ENCODE data around the gene P3H1. TPM values are rescaled to one million over a fixed set of nuclear protein-coding genes. Genes with fewer than 3 reads are reported as not detected.
"Not testable (repeated sequence)": the region's sequence is repeated elsewhere in the genome, so short reads cannot be mapped to it uniquely, and the experiment has no call there.

The P3H1 gene
- total RNA-seq, 6 experiments from 2014 or later: 19.7 to 25.3 (median 21.6) TPM

DNA sequence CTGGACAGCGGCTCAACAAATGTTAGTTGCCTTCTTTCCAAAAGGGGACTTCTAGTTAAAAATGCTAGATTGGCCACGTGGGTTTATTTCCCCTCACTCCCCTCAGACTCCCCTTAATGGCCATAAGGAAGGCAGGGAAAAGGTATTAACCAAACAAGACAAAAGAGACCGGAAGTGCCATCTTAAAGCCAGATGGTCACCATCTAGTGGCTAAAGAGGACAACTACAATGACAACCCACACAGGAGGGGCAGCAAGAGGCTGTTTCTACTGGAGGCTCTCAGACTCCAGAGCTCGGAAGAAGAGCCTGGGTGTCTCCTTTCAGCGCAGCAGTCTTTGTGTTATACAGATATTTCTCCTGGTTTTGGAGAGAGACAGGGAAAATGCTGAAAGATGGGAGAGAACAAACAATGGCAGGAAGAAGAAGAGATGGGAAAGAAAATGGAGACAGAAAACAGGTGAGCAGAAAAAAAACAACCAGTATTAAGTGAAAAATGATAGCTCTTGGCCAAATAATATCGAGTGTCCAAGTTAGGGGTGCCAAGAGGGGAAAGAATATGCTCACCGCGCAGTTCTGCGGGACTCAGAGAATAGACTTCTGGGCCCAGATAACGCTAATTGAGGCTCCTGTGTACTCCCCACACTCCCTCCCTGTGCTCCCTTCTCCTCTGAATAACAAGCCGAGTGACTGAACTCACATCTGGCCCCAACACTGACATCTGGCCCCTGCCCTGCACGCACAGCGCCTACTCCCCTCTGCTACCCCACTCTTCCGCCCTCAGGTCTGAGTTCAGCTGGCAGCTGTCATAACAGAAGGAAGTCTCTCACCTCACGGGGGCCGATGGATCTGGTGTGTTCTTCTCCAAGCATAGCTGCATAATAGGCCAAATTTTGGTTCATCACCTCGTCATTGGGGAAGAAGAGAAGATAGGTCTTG lies 9.6 kb downstream of the P3H1 start:
- 66% methylated on average over 11 of the region's 17 CpGs for WGBS (ENCODE audit: insufficient coverage, low coverage, low lambda C conversion rate, missing lambda C conversion rate)
- H3K4me1 ChIP-seq: no peaks in the 10 kb centered on the region
- H3K36me3 ChIP-seq: peaks cover 0 to 78% (median 28%) of the 10 kb centered on the region in 4 donors
- DNase-seq: no peak
- TF ChIP-seq, protein P1, sequence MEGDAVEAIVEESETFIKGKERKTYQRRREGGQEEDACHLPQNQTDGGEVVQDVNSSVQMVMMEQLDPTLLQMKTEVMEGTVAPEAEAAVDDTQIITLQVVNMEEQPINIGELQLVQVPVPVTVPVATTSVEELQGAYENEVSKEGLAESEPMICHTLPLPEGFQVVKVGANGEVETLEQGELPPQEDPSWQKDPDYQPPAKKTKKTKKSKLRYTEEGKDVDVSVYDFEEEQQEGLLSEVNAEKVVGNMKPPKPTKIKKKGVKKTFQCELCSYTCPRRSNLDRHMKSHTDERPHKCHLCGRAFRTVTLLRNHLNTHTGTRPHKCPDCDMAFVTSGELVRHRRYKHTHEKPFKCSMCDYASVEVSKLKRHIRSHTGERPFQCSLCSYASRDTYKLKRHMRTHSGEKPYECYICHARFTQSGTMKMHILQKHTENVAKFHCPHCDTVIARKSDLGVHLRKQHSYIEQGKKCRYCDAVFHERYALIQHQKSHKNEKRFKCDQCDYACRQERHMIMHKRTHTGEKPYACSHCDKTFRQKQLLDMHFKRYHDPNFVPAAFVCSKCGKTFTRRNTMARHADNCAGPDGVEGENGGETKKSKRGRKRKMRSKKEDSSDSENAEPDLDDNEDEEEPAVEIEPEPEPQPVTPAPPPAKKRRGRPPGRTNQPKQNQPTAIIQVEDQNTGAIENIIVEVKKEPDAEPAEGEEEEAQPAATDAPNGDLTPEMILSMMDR (IDR thresholded peaks at IDR 0.05): peak; percentile 66 to 76 (median 69)
- TF ChIP-seq POLR2A (IDR thresholded peaks at IDR 0.05): no peak
- peak; percentile 83 to 91 (median 90) for ATAC-seq
- no peaks in the 10 kb centered on the region for H3K9me3 ChIP-seq
- intact Hi-C loops (cut with DNase I): loop anchor here (5.0 to 10.0 kb wide), 2 partner anchors 180 to 612 kb away; no protein-coding TSS in a partner anchor
- no peak overlapping the region for H3K27ac ChIP-seq
- no peaks in the 10 kb centered on the region for H3K27me3 ChIP-seq
- H3K4me3 ChIP-seq: no peak overlapping the region

DNA sequence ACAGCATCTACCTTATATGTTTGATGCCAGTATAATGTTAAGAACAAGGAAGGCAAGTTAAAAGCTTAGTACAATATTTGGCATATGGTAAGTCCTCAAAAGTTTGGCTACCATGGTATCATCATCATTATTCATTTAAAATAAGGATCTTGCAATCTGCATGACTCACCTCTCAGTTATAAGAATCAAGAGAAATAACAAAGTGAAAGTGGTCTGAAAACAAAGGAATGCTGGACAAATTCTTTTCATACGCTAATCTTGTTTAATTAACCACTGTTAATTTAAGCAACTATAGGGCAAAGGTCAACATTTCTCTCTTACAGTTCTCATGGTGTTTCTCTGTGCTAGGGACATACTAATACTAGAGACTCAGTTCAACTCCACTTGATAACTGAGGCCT lies 13.8 kb downstream of the P3H1 start:
- TF ChIP-seq POLR2A (IDR thresholded peaks at IDR 0.05): no peak
- TF ChIP-seq, protein P1 (IDR thresholded peaks at IDR 0.05): no peak
- H3K27ac ChIP-seq: no peak overlapping the region
- ATAC-seq: no peak
- no peaks in the 10 kb centered on the region for H3K9me3 ChIP-seq
- H3K4me3 ChIP-seq: no peak overlapping the region
- H3K4me1 ChIP-seq: no peaks in the 10 kb centered on the region
- H3K27me3 ChIP-seq: no peaks in the 10 kb centered on the region
- DNase-seq: no peak
- peaks cover 0 to 62% (median 28%) of the 10 kb centered on the region in 4 donors for H3K36me3 ChIP-seq
- 37% methylated on average over 1 of the region's 1 CpG for WGBS (ENCODE audit: insufficient coverage, low coverage, low lambda C conversion rate, missing lambda C conversion rate)
- intact Hi-C loops (cut with DNase I): loop anchor here in 1 of 2 donors (10.0 kb wide), 1 partner anchor 608 kb away; no protein-coding TSS in a partner anchor

DNA sequence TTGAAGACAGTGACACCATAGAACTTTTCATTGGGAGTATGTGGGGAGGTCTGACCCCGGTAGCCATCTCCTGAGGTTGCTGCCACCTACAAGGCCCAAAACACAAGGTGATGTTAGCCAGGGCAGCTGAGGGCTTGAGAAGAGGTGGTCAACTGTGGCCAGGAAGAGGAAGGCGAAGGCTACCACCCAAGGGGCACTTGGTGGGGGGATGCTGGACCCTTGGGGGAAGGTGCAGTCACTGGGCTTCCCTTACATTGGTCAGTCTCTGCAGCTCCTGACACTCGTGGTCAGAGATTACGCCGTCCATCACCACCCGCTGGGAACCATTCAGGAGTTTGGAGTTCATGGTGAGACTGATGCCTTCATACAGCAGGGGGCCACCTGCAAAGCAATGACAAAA lies 14.5 kb downstream of the P3H1 start:
- WGBS (ENCODE audit: insufficient coverage, low coverage, low lambda C conversion rate, missing lambda C conversion rate): 70% methylated on average over 2 of the region's 6 CpGs
- TF ChIP-seq, protein P1 (IDR thresholded peaks at IDR 0.05): no peak
- no peak for TF ChIP-seq POLR2A (IDR thresholded peaks at IDR 0.05)
- intact Hi-C loops (cut with DNase I): loop anchor here in 1 of 2 donors (10.0 kb wide), 1 partner anchor 607 kb away; no protein-coding TSS in a partner anchor
- no peak overlapping the region for H3K27ac ChIP-seq
- no peaks in the 10 kb centered on the region for H3K9me3 ChIP-seq
- DNase-seq (no peak), ATAC-seq (no peak)
- H3K4me1 ChIP-seq: no peaks in the 10 kb centered on the region
- H3K36me3 ChIP-seq: peaks cover 0 to 54% (median 24%) of the 10 kb centered on the region in 4 donors
- H3K27me3 ChIP-seq: no peaks in the 10 kb centered on the region
- no peak overlapping the region for H3K4me3 ChIP-seq

DNA sequence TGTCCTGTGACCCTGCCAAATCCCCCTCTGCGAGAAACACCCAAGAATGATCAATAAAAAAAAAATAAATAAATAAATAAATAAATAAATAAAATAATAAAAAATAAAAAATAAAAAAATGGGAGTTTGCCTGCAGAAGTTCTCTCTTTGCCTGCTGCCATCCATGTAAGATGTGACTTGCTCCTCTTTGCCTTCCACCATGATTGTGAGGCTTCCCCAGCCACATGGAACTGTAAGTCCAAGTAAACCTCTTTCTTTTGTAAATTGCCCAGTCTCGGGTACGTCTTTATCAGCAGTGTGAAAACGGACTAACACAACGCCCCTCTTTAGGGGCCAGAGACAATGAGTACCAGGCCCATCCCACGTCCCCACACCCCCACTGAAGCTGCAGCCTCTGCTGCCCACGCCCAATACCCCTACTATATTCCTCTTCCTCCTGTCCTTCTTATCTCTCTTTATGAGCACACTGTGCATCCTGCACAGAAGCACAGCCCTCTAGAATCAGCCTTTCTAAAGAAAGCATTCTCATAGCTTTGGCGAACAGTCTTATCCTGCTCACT lies 15.2 kb downstream of the P3H1 start:
- H3K27ac ChIP-seq, H3K4me1 ChIP-seq, H3K9me3 ChIP-seq, H3K4me3 ChIP-seq, H3K27me3 ChIP-seq, DNase-seq, ATAC-seq: not testable (repeated sequence)
- WGBS (ENCODE audit: insufficient coverage, low coverage, low lambda C conversion rate, missing lambda C conversion rate): 89% methylated on average over 8 of the region's 8 CpGs
- H3K36me3 ChIP-seq: peaks cover 0 to 51% (median 24%) of the 10 kb centered on the region in 4 donors
- intact Hi-C loops (cut with DNase I): loop anchor here in 1 of 2 donors (10.0 kb wide), 1 partner anchor 607 kb away; no protein-coding TSS in a partner anchor

Measured in right lobe of liver (tissue), 6 donors.